GM15510 (cell line): ENCODE measurements around the gene CERS6.

Experiments
- POLR2A ChIP-seq: IDR thresholded peaks from 3 replicates; pipeline ENCODE4 v1.6.1; 2011; ENCODE audit warnings: borderline replicate concordance; ENCODE audit not compliant: insufficient read length; ENCODE audit errors: extremely low read depth

The CERS6 gene

DNA sequence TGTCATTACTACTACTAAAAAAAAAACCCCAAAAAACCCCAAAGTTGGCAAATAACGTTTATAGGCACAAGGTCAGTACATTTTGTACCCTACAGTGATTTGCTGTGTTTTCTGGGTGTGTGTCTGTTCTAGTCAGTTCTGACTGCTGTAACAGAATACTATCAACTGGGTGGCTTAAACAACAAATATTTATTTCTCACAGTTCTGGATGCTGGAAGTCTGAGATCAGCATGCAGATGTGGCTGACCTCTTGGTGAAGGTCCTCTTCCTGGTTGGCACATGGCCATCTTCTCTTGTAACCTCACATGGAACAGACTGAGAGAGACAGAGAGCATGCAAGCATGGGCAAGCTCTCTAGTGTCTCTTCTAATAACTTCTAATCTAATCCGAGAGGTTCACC lies 103.1 kb downstream of the CERS6 start:
- no peak for TF ChIP-seq POLR2A

DNA sequence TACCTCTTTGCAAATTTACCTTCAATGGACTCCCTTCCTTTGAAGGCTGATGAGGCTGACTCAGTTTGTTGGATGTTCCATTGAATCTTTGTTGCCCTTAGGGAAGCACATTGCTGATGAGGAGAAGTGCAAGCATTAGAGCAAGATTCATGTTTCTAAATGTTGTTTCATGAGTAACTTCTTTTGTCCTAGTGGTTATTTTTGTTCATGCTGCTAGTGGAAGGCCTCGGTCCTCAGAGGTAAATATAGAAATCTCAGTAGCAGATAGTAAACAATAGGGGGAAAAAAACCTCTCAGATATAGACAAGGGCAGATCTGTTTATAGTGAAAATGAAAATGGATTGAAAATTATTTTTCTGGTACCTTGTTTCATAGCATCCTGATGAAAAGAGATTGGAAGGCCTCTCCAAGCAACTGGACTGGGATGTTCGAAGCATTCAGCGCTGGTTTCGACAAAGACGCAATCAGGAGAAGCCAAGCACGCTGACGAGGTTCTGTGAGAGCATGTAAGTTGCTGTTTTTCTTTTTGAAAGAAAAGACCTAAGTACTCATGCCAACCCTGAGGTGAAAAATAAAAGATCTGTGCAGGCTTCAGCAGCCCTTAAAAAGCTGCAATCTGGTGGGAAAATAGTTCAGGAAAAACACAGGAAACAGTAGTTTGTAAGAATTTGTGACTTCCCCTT lies 104.9 kb downstream of the CERS6 start:
- no peak for TF ChIP-seq POLR2A

DNA sequence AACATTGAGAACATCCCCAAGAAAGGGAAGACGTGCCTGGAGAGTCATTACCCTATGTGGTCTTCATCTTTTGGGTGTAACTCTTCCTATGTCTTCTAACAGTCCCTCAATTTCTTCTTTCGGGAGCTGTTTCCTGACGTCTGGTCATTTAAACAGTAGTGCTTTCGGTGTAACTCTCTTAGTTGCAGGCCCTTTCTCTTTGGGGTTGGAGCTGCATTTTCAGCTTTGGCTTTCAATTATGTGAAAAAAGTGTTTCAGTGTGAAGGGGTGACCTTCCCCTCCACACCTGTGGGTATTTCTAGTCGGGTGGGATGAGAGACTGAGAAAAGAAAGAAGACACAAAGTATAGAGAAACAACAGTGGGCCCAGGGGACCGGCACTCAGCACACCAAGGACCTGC lies 105.9 kb downstream of the CERS6 start:
- no peak for TF ChIP-seq POLR2A

DNA sequence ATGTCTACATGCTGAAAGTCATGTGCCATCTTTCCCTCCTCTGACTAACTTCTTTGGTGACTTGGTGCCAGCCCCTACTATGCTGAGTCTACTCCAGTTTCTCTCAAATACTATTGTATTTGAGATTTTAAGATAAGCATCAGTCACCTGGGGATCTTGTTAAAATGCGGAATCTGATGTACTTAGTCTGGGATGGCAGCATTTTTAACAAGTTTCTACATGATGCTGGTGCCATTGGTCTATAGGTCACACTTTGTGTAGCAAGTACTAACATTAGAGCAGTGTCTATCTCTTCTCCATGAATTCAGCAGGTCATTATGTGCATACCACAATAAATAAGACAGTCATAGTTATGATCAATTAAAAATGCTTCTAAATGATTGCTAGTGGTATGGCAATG lies 106.9 kb downstream of the CERS6 start:
- TF ChIP-seq POLR2A: no peak

DNA sequence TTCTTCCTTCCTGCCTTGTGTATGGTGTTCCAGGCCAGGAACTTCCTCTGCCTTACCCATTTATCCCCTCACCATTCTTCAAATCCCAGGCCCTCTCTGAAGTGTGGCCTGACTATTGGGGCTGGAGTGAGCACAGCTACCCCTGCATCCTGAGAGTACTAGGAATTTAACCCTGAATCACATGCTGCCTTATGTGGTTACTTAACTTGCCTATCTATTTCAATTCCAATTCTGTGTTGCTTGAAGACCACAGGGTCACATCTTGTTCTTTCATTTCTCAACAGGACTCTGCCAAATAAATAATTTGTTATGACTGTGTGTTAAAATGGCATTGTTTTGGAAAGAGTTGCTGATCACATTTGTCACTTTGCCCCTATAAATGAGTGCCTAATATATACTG lies 108.6 kb downstream of the CERS6 start:
- no peak for TF ChIP-seq POLR2A

DNA sequence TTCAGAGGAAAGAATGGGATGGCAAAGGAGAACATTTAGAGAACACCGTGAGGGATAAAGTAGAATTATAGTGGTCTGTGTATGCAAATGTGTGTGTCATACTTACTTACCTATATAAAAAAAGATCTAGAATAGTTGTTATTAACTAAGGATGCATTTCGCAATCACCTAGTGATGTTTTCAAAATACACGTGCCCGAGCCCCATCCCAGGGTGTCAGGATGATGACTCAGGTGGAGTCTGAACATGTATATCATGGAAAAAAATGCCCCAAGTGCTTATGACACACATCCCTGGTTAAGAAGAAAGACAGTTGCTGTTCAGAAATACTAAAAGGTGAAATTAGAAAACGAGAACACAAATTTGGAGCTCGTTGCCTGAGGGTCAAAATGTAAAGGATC lies 109.0 kb downstream of the CERS6 start:
- TF ChIP-seq POLR2A: no peak

DNA sequence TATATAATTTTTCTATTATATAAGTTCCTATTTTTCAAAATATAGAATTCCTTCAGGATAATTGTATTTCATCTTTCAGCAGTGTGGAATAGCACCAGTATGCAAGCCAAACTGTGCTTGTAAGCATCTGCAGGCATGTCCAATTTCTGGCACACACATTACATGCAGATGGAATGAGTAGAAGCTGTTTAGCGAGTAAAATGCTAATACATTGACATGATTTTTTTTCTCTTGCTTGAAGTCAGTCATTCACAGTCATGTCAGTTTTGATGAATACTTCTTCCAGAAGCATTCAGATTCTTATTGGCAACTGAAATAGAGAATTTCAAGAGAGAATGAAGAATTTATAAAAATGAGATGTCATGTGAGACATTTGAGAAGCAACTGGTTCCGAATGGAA lies 109.4 kb downstream of the CERS6 start:
- TF ChIP-seq POLR2A: no peak

DNA sequence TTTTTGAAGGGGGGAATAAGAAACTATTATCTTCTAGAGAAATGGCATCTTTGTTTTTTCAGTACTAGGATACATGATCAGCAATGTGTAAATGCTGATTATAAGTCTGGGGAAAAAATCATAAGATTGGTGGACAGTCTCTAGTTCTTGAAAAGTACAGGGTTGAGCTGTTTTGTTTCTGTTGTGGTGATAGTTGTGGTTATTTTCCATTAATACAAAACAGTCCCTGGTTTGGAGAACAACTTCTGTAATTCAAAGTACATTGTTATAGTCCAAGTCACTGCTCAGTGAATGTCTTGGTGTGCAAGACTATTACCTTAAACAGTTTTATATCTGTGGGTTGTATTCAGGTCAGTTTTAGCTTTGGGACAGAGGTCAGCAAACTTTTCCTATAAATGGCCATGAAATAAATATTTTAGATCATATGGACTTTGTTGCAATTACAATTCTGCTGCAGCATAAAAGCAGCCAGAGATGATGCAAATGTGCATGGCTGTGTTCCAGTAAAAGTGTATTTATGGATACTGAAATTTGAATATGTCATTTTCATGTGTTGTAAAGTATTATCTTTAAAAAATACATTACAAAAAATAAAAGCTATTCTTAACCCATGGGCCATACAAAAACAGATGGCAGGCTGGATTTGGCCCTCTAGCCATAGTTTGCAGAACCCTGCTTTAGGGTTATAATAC lies 111.0 kb downstream of the CERS6 start:
- TF ChIP-seq POLR2A: no peak

DNA sequence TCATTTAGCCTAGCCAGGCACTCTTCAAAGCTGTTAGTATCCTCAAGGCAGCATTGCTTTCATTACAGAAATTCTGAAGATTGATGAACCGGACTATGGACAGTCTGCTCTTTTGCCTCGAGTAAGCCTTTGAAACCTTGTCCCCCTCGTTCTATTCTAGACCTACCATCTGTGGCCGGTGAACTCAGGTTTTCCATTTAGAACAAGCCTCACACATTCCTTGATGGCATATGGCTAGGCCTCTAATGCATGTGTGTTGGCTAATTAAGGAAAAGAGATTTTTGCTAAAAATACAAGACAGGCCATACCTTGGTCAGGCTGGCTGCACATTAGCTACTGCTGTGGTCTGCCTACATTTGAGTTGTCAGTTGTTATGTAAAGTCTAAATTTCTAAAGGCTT lies 111.8 kb downstream of the CERS6 start:
- TF ChIP-seq POLR2A: no peak

DNA sequence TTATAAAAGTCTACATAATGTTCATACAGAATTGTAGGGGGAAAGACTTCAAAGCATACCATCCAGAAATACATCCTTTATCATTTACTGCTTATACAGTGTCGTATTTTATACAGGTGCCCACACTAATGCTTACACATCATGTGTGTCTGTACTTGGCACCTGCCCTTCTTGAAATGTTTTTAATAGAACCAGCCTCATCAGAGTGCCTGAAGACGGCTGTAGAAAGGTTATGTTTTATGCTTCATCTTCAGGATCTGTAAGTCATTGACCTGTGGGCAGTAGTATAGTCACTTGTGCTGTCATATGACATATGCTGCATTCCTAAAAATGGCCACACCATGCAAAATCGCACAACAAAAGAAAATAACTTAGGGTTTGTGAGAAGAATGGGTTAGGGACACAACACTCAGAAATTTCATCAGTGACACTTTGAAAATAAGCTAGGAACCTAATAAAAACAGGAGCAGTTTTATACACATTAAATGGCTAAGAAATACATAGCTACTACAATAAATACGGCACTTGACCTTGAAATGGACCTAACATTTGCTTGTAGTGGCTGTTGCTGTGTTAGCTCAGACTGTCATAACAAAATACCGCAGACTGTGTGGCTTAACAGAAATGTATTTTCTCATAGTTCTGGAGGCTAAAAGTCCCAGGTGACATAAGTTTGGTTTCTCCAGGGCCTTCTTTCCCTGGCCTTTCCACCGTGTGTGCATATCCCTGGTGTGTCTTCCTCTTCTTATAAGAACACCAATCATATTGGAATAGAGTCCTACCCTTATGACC lies 112.6 kb downstream of the CERS6 start:
- no peak for TF ChIP-seq POLR2A

DNA sequence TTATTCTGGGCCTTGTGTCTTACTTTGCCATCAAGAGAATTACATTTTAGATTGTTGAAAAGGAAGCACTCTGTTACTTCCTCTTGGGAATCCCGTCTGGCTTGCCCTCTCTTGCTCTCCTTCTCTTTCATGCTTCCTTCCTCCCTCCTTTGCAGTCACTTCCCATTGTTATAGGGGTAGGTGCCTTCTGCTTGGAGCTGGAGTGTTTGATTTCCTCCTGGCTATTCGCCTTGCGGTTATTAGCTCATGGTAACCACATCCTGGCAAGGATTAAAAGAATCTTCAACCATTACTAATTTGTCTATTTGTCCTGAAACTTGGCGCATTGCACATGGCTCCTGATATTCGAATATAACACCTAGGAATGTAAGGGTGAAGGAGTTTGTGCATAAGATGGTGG lies 115.0 kb downstream of the CERS6 start:
- TF ChIP-seq POLR2A: no peak

DNA sequence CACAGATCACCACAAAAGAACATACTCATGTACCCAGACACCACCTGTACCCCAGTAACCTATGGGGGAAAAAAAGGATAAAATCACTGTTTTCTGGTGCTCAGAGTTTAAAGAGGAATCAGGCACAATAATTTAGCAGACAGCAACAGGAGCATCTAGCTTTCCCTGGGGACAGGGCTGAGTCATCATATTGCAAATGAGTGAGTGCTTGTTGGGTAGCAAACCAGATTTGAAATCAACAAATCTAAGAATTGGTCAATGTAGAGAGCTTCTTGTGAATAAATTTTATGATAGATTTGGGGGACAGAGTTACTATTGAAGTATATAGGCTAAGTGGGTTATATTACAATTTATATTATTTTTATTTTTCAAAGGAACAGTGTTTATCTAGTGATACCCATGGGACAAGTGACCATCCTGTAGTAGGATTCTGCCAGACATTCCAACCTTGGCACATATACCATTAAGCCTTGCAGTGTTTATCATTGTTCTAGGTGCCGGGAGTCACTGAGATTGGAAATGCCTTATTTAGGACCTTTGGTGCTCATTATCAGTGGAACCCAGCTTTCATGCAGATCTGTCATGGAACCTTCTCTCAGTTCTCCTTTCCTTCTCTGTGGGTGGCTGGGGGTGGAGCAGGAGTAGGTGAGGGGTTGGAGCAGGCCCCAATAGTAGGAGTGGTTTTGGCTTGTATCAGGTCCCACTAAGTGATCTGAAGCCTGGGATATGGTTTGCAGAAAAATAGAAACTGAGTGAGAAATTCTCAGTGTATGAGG lies 117.2 kb downstream of the CERS6 start:
- TF ChIP-seq POLR2A: no peak

DNA sequence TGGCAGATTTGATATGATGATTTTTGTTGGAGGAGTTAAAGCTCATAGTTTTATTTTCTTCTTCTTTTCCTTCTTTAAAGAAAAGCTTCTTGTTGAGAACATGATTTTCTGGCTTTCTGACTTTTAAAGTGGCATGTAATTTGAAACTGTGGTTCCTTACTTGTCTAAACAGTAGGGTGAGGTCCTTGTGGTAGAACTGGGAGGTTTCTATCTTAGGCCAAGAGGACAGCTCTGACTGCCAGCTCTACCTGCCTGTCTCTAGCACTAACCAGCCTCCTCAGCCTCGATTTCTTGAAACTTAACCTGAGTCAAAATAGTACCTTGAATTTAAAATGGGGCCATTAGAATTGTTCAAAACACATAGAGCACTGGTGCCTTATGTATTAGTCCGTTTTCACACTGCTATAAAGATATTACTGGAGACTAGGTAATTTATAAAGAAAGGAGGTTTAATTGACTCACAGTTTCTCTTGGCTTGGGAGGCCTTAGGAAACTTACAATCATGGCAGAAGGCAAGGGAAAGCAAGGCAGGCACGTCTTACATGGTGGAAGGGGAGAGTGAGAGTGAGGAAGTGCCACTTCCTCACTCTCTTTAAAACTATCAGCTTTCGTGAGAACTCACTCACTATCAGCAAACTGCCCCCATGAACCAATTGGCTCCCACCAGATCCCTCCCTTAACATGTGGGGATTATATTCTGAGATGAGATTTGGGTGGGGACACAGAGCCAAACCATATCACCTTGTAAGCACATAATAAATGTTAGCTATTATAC lies 119.0 kb downstream of the CERS6 start:
- TF ChIP-seq POLR2A: no peak

DNA sequence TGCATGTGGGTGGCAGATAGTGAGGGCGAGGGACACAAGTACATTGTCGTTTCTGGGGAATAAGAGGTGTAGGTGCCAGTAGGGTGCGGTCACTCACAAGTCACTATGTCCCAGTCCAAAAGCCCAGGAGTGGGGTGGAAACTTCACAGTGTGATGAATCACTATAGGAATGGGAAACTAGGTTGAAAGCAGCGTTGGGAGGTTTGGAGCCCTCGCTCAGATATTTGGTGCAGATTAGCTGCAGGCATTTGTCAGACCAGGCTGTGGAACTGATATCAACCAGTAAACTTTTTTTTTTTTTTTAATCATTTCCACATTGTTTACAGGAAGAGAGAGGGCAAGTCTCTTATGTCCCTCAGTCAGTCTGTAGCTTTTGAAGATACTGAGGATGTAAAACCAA lies 121.8 kb downstream of the CERS6 start:
- no peak for TF ChIP-seq POLR2A
